ENCODE measurements around the gene TSPAN18.

TSPAN18 gene

DNA sequence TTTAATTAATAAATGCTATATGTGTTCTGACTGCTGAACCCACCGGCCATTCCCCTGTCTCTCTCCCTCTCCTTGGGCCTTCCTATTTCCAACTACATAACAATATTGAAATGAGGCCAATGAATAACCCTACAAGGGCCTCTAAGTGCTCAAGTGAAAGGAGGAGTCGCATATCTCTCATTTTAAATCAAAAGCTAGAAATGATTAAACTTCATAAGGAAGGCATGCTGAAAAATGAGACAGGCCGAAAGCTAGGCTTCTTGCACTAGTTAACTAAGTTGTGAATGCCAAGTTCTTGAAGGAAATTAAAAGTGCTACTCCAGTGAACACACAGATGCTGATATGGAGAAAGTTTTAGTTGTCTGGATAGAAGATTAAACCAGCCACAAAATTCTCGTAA lies 109.2 kb downstream of the TSPAN18 start:
- Histone ChIP-seq H3K4me1 (ENCODE audit: control insufficient read depth, insufficient read depth, low read length) (no peaks in the 10 kb centered on the region), H3K4me3 (ENCODE audit: low read depth, low read length) (no peak overlapping the region), H3K9me3 (ENCODE audit: control insufficient read depth, insufficient read depth, low read depth, low read length) (no peaks in the 10 kb centered on the region), H3K36me3 (ENCODE audit: control insufficient read depth in 2 of 2, insufficient read depth in 1 of 2, low read length in 2 of 2) (no peaks in the 10 kb centered on the region), H3K27ac (ENCODE audit: extremely low read depth, low read depth, low read length) (no peak overlapping the region)
- POLR2A ChIA-PET, result no interaction called here
- CTCF ChIA-PET, result interaction anchor here (2.3 kb wide), 1 partner anchor 13 kb away, joined by 5 read pairs; no protein-coding TSS in a partner anchor
- TF ChIP-seq ZNF114 (tag by site-specific recombination; IDR thresholded peaks at IDR 0.05) (no peak), ZNF280D (tag by site-specific recombination; IDR thresholded peaks at IDR 0.05) (no peak)

DNA sequence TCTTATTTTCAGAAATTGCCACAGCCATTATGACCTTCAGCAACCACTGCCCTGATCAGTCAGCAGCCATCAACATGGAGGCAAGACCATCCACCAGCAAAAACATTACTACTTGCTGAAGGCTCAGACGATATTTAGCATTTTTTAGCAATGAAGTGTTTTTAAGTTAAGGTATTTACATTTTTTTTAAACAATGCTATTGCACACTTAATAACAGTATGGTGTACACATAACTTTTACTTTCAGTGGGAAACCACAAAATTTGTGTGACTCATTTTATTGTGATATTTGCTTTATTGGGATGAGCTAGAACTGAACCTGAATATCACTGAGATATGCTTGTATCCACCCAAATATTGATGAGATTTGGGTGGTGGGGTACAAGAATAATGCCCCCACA lies 110.9 kb downstream of the TSPAN18 start:
- H3K4me3 ChIP-seq (ENCODE audit: low read depth, low read length), result no peak overlapping the region
- CTCF ChIA-PET, result interaction anchor here (0.9 kb wide), 1 partner anchor 57 kb away, joined by 3 read pairs; no protein-coding TSS in a partner anchor
- no peaks in the 10 kb centered on the region for H3K9me3 ChIP-seq (ENCODE audit: control insufficient read depth, insufficient read depth, low read depth, low read length)
- H3K4me1 ChIP-seq (ENCODE audit: control insufficient read depth, insufficient read depth, low read length), result no peaks in the 10 kb centered on the region
- no peak overlapping the region for H3K27ac ChIP-seq (ENCODE audit: extremely low read depth, low read depth, low read length)
- POLR2A ChIA-PET, result no interaction called here
- TF ChIP-seq, protein P1, sequence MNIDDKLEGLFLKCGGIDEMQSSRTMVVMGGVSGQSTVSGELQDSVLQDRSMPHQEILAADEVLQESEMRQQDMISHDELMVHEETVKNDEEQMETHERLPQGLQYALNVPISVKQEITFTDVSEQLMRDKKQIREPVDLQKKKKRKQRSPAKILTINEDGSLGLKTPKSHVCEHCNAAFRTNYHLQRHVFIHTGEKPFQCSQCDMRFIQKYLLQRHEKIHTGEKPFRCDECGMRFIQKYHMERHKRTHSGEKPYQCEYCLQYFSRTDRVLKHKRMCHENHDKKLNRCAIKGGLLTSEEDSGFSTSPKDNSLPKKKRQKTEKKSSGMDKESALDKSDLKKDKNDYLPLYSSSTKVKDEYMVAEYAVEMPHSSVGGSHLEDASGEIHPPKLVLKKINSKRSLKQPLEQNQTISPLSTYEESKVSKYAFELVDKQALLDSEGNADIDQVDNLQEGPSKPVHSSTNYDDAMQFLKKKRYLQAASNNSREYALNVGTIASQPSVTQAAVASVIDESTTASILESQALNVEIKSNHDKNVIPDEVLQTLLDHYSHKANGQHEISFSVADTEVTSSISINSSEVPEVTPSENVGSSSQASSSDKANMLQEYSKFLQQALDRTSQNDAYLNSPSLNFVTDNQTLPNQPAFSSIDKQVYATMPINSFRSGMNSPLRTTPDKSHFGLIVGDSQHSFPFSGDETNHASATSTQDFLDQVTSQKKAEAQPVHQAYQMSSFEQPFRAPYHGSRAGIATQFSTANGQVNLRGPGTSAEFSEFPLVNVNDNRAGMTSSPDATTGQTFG (tag by site-specific recombination; IDR thresholded peaks at IDR 0.05; ENCODE audit: borderline replicate concordance), result no peak
- no peak for TF ChIP-seq ZNF133 (tag by site-specific recombination; IDR thresholded peaks at IDR 0.05)
- no peak for TF ChIP-seq ZNF558 (tag by site-specific recombination; IDR thresholded peaks at IDR 0.05)
- no peak for TF ChIP-seq ZNF335 (tag by site-specific recombination; conservative IDR thresholded peaks at IDR 0.05)
- no peak for TF ChIP-seq ZNF404 (tag by site-specific recombination; IDR thresholded peaks at IDR 0.05)
- TF ChIP-seq ZNF843 (tag by site-specific recombination; IDR thresholded peaks at IDR 0.05), result no peak
- TF ChIP-seq ZNF510 (tag by site-specific recombination; IDR thresholded peaks at IDR 0.05; ENCODE audit: insufficient replicate concordance), result no peak
- TF ChIP-seq ZNF701 (tag by site-specific recombination; IDR thresholded peaks at IDR 0.05), result no peak
- TF ChIP-seq ZNF202 (tag by site-specific recombination; IDR thresholded peaks at IDR 0.05; ENCODE audit: borderline replicate concordance), result no peak
- no peak for TF ChIP-seq ZNF791 (tag by site-specific recombination; IDR thresholded peaks at IDR 0.05)
- TF ChIP-seq ZNF132 (tag by site-specific recombination; IDR thresholded peaks at IDR 0.05; ENCODE audit: borderline replicate concordance), result no peak
- TF ChIP-seq, protein P2, sequence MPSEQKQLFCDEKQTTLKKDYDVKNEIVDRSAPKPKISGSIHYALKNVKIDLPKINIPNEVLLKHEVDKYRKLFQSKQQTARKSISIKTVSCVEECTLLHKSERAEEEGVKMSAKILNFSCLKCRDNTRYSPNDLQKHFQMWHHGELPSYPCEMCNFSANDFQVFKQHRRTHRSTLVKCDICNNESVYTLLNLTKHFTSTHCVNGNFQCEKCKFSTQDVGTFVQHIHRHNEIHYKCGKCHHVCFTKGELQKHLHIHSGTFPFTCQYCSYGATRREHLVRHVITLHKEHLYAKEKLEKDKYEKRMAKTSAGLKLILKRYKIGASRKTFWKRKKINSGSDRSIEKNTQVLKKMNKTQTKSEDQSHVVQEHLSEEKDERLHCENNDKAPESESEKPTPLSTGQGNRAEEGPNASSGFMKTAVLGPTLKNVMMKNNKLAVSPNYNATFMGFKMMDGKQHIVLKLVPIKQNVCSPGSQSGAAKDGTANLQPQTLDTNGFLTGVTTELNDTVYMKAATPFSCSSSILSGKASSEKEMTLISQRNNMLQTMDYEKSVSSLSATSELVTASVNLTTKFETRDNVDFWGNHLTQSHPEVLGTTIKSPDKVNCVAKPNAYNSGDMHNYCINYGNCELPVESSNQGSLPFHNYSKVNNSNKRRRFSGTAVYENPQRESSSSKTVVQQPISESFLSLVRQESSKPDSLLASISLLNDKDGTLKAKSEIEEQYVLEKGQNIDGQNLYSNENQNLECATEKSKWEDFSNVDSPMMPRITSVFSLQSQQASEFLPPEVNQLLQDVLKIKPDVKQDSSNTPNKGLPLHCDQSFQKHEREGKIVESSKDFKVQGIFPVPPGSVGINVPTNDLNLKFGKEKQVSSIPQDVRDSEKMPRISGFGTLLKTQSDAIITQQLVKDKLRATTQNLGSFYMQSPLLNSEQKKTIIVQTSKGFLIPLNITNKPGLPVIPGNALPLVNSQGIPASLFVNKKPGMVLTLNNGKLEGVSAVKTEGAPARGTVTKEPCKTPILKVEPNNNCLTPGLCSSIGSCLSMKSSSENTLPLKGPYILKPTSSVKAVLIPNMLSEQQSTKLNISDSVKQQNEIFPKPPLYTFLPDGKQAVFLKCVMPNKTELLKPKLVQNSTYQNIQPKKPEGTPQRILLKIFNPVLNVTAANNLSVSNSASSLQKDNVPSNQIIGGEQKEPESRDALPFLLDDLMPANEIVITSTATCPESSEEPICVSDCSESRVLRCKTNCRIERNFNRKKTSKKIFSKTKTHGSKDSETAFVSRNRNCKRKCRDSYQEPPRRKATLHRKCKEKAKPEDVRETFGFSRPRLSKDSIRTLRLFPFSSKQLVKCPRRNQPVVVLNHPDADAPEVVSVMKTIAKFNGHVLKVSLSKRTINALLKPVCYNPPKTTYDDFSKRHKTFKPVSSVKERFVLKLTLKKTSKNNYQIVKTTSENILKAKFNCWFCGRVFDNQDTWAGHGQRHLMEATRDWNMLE (tag by site-specific recombination; conservative IDR thresholded peaks at IDR 0.05; ENCODE audit: low read depth), result no peak
- TF ChIP-seq HOXA7 (CRISPR knock-in tag; IDR thresholded peaks at IDR 0.05; ENCODE audit: borderline replicate concordance), result no peak
- TF ChIP-seq ZBTB11 (tag by site-specific recombination; conservative IDR thresholded peaks at IDR 0.05; ENCODE audit: low read depth), result no peak
- no peaks in the 10 kb centered on the region for H3K36me3 ChIP-seq (ENCODE audit: control insufficient read depth in 2 of 2, insufficient read depth in 1 of 2, low read length in 2 of 2)
